NCI-H345 treated with DMSO at 0.1 percent for 48 hours (cell line): ENCODE results near the gene GOLGB1.

Experiments
- DNase-seq: peaks from one replicate; lab custom pipeline; 2025; ENCODE audit not compliant: unreplicated experiment; lab: John Stamatoyannopoulos, UW

The GOLGB1 gene

GRCh38 chr3:121740896-121741295 is 8.6 kb downstream of the GOLGB1 start:
- DNase-seq, result no peak

- no peak for DNase-seq
Measured at GRCh38 chr3:121739902-121740301, 9.6 kb downstream of the GOLGB1 start.

GRCh38 chr3:121737644-121738043 is 11.9 kb downstream of the GOLGB1 start:
- DNase-seq, result no peak

DNA sequence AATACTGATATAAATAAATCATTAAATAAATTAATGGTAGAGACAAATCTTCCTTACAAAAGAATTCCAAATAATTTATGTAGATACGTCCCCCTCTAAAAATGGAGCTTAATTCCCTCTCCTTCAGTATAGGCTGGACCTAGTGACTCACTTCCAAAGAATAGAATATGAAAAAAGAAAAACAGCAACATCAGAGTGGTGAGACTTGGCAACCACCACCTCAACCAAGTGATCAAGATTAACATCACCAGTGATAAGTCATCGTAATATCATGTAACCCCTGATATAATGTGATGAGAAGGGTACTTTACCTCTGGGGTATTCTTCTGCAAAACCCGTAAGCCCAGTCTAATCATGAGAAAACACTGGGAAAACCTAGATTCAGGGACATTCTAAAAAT is 13.4 kb downstream of the GOLGB1 start:
- DNase-seq, result no peak

DNA sequence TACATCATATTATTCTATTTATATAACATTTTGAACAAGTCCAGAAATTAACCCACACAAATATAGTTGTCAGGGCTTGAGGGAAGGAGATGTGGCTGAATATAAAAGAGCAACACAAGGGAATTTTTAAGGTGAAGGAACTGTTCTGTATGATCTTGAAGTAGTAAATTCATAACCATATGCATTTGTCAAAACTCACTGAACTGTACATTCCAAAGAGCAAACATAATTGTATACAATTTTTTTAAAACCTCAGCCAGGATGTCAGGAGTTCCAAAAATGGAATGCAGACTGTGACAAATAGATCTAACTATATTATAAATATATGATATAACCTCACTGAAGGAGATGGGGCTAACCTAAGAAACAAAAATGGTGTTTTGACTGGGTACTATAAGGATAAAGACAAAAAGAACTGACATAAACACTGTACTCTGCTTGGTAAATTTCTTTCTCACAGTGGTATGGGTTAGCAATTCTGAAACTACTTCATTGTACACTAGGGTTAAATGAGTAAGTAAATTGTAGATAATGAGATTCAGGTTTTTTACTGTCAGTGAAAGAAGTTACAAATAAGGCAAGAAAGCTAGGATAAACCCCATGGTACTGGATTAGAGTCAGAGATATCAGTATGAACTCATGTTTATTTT is 14.4 kb downstream of the GOLGB1 start:
- DNase-seq, result no peak

DNA sequence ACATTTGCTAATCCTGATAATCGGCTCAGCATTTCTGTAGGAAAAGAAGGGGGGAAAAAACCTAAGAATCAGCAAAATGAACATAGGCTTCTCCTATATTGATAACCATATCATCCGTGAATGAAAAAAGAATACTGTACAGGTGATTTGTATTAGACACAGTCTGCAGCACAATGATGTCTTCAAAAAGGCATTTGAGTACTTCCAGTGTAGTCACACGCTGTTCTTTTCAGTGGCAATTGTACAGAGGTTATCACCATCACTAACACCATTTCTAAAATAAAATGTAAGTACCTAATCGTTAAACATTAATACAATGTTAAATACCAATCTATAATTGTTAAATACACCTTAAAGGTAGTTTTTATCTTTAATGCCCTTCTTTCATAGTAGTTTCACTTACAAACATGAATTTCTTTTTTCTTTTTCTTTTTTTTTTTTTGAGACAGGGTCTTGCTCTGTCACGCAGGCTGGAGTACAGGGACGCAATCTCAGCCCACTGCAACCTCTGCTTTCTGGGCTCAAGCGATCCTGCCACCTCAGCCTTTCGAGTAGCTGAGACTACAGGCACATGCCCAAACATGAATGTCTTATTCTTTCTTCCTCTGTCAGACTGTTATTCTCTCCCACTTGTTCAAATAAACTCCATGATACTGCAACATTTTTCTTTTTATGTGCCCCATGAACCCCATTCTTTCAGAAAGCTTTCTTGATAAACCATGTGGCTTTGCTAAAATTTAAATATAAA is 18.4 kb downstream of the GOLGB1 start:
- DNase-seq, result no peak

DNA sequence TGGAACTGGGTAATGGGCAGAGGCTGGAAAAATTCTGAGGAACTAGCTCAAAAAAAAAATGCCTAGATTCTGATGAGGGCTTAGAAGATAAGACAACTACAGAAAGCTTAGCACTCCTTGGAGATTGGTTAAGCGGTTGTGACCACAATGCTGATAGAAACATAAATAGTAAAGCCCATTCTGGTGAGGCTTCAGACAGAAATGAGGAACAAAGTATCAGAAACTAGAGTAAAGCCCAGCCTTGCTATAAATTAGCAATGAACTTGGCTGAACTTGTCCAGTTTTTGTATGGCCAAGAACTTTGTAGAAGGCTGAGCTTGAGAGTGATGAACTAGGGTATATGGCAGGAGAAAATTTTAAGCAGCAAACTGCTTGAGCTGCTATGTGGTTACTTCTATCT is 25.4 kb downstream of the GOLGB1 start:
- DNase-seq, result no peak

- DNase-seq, result no peak
Measured at GRCh38 chr3:121723485-121723884, 26.1 kb downstream of the GOLGB1 start.

GRCh38 chr3:121722411-121722810 is 27.1 kb downstream of the GOLGB1 start:
- DNase-seq, result no peak

- DNase-seq, result no peak
Measured at GRCh38 chr3:121720163-121720562, 29.4 kb downstream of the GOLGB1 start.

GRCh38 chr3:121719423-121719822 is 30.1 kb downstream of the GOLGB1 start:
- DNase-seq, result no peak

- no peak for DNase-seq
Measured at GRCh38 chr3:121718205-121718846, 31.2 kb downstream of the GOLGB1 start.

GRCh38 chr3:121710347-121710746 is 39.2 kb downstream of the GOLGB1 start:
- no peak for DNase-seq

GRCh38 chr3:121707531-121708273 is 41.8 kb downstream of the GOLGB1 start:
- DNase-seq, result no peak

DNA sequence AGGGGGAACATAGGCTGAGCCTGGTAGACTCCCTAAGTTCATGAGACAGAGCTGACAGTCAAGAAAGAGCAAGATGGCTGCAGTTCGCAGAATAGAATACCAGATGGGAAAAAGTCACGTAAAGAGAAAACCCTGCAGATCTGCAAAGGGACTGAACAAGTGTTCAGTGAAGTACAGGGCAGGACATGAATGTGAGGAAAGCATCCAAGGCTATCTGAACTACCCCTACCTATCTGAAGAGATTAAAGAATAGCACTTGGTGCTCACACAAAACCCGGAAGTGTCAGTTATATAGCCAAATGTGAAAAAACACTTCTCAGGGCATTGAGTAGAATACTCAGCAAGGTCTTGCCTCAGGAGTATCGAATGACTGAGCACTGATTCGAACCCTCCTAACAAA is 44.0 kb downstream of the GOLGB1 start:
- no peak for DNase-seq

- DNase-seq, result no peak
Measured at GRCh38 chr3:121703973-121704372, 45.6 kb downstream of the GOLGB1 start.

- DNase-seq, result no peak
Measured at GRCh38 chr3:121698901-121699300, 50.6 kb downstream of the GOLGB1 start.

GRCh38 chr3:121698476-121698875 is 51.1 kb downstream of the GOLGB1 start:
- no peak for DNase-seq

DNA sequence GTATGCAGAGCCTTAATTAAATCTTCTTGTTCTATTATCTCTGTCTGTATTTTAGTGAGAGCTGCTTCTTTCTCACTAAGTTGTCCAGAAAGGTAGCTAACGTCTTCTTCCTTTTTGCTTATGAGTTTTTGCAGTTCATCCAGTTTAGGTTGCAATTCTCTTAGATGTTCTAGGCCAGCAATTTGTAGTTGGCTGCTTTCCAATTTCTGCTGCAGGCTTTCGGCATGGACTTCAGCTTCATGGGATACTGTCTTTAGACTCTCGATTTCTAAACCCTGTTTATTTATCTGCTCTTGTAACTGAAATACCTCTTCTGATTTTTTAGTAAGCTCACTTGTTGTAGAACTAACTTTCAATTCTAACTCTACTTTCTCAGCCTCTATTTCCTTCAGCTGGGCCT is 53.4 kb downstream of the GOLGB1 start:
- DNase-seq, result no peak

DNA sequence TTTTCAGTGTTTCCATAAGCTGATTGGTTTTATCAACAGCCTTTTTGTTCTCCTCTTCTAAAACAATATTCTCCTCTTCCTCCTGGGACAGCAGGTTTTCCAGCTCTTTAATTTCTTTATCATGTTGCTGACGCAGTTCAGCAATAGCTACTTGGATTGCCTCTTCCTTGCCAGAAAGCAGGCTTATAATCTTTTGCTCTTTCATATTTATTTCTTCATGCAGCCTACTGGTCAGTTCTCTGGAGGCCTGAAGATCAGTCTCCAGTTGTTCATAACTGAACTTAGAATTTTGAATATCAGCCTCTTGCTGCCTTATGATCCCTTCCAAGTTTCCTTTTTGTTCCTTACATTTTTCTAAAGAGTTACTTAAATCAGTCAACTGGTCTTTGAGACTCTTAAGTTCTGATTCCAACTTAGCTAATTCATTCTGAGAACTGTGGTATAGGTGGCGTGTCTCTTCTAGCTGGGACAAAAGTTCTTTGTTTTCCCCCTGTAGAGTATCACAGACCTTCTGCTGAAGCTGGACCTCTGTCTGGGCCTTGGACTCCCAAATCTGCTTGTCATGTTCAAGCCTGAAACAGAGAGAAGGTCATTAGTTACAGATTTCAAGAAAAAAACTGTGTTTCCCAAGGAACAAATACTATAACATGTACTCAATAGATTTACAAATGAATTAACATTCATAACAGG is 57.4 kb downstream of the GOLGB1 start:
- DNase-seq, result no peak

DNA sequence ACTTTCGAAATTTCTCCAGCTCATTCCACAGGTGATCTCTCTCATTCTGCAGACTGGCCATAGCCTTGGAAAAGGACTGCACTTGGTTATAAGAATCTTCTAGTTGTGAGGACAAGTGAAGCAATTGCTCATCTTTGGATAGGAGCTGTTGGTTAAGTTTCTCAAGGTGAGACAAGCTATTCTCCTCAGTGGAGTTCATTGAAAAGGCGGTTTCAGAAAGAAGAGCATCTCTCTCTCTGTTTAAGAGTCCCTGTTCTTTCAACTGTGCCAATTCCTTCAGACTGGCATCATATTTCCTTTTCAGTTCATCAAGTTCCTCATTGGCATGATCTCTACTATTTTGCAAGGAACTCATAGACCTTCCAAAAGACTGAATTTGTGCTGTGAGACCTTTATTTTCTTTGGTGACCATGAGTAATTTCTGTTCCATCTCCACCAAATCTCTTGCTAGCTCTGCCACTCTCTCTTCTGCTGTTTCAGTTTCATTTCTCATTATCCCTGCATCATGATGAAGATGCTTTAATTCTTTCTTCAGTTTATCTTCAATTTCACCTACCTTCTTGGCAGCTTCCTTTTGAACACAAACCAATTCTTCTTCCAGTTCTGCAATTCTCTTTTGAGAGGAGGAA is 58.6 kb downstream of the GOLGB1 start:
- DNase-seq, result no peak
